ENCODE results near the gene MORN5. TPM values are rescaled to one million over a fixed set of nuclear protein-coding genes. Genes with fewer than 3 reads are reported as not detected.
A peak's percentile ranks its signal among the peaks of the same experiment; 100 is the strongest.

MORN5 gene
- total and polyA plus RNA-seq, 2 experiments from 2014 or later = not detected

- peak overlapping the region; percentile 69 for H3K4me3 Mint-ChIP-seq
- no peaks in the 10 kb centered on the region for H3K36me3 ChIP-seq (ENCODE audit: insufficient read depth)
- H3K4me1 ChIP-seq (ENCODE audit: insufficient read depth) = peaks cover 19% of the 10 kb centered on the region
- H3F3A ChIP-seq (replicated peaks; ENCODE audit: low read depth) = peaks cover 21% of the 10 kb centered on the region
- H2AFZ ChIP-seq = peak overlapping the region; percentile 93; the same call in 1 of the 2 replicates
- peaks cover 21% of the 10 kb centered on the region for H3K4me1 Mint-ChIP-seq
- H3K9me3 Mint-ChIP-seq = peaks cover 7% of the 10 kb centered on the region
- no peak overlapping the region for H3K27ac Mint-ChIP-seq
- no peaks in the 10 kb centered on the region for H4K20me1 ChIP-seq (replicated peaks; ENCODE audit: insufficient read depth)
- 0 out of 4 replicates have a peak, but pooled peaks of 1 of the 2 experiments have one; percentile 4 for TF ChIP-seq CTCF (conservative IDR thresholded peaks at IDR 0.05; ENCODE audit: low read depth in 2 of 2)
- TF ChIP-seq EZH2 (IDR thresholded peaks at IDR 0.05; ENCODE audit: low read depth, unreplicated experiment) = peak; percentile 0
- TF ChIP-seq ZNF114 (CRISPR knock-in tag; IDR thresholded peaks at IDR 0.05) = no peak
- TF ChIP-seq POLR2AphosphoS5 (IDR thresholded peaks at IDR 0.05; ENCODE audit: low read depth) = peak; percentile 55
- TF ChIP-seq JUNB (IDR thresholded peaks at IDR 0.05; ENCODE audit: unreplicated experiment) = no peak
- peak; percentile 62 for TF ChIP-seq CREB1 (CRISPR knock-in tag; IDR thresholded peaks at IDR 0.05; ENCODE audit: low read depth)
- TF ChIP-seq ZNF462 (CRISPR knock-in tag; IDR thresholded peaks at IDR 0.05) = no peak
- H3K9me2 ChIP-seq (ENCODE audit: insufficient read depth) = peaks cover 3% of the 10 kb centered on the region; the same call in 1 of the 2 replicates
- H3K27ac ChIP-seq (ENCODE audit: low read depth) = no peak overlapping the region
- peaks cover 81% of the 10 kb centered on the region for H3K27me3 ChIP-seq (ENCODE audit: insufficient read depth)
- no peaks in the 10 kb centered on the region for H3K79me2 ChIP-seq (replicated peaks; ENCODE audit: insufficient read depth)
- H3K4me2 ChIP-seq = peak overlapping the region; percentile 92
- ATAC-seq (peak; percentile 87), DNase-seq (ENCODE audit: low spot score) (peak; percentile 95)
- peaks cover 80% of the 10 kb centered on the region for H3K27me3 Mint-ChIP-seq (ENCODE audit: insufficient read depth, low read depth, poor library complexity)
- H3K4me3 ChIP-seq = peak overlapping the region; percentile 67
- no peaks in the 10 kb centered on the region; the same call in 2 of the 3 replicates for H3K36me3 Mint-ChIP-seq (ENCODE audit: low read depth)
Observed at GRCh38 chr9:122213589-122214413, 54.1 kb downstream of the MORN5 start.
